ENCODE measurements around the gene CHDH. TPM values are rescaled to one million over a fixed set of nuclear protein-coding genes. Genes with fewer than 3 reads are reported as not detected.

Gene CHDH
- polyA plus RNA-seq, 2 of the 4 experiments (the other 2 are of a cell fraction): 1.1 to 2.8 TPM

GRCh38 chr3:53764026-53764775 lies 82.0 kb downstream of the CHDH start:
- no peak for DNase-seq (ENCODE audit: low read depth in 1 of 2, low spot score in 1 of 2)
- ChIA-PET CTCF (no interaction called here), POLR2A (no interaction called here)
- 81% methylated on average over 14 of the region's 14 CpGs for WGBS (ENCODE audit: missing lambda C conversion rate)
- H3K9me3 ChIP-seq: no peaks in the 10 kb centered on the region
- ATAC-seq: no peak
- H3K4me1 ChIP-seq: no peaks in the 10 kb centered on the region
- TF ChIP-seq KDM1A (IDR thresholded peaks at IDR 0.05; ENCODE audit: low read depth): no peak
- no peak for TF ChIP-seq HMGXB4 (CRISPR knock-in tag; IDR thresholded peaks at IDR 0.05; ENCODE audit: borderline replicate concordance)
- no peak for TF ChIP-seq KDM5A (IDR thresholded peaks at IDR 0.05)
- no peak for TF ChIP-seq NFE2L2 (conservative IDR thresholded peaks at IDR 0.05; ENCODE audit: low read length)
- TF ChIP-seq TP53 (CRISPR knock-in tag; IDR thresholded peaks at IDR 0.05): no peak
- no peak overlapping the region for H3K27ac ChIP-seq
- FAIRE-seq: no peak
- no peak overlapping the region for H3K4me2 ChIP-seq
- no peak overlapping the region for H3K4me3 ChIP-seq

GRCh38 chr3:53763353-53763752 lies 82.9 kb downstream of the CHDH start:
- ChIA-PET POLR2A (no interaction called here), CTCF (no interaction called here)
- ATAC-seq (no peak), DNase-seq (ENCODE audit: low read depth in 1 of 2, low spot score in 1 of 2) (no peak), FAIRE-seq (no peak)
- Histone ChIP-seq H3K27ac (no peak overlapping the region), H3K4me3 (no peak overlapping the region), H3K9me3 (no peaks in the 10 kb centered on the region), H3K4me1 (no peaks in the 10 kb centered on the region), H3K4me2 (no peak overlapping the region)
- 87% methylated on average over 6 of the region's 7 CpGs for WGBS (ENCODE audit: missing lambda C conversion rate)
- TF ChIP-seq CBX8 (IDR thresholded peaks at IDR 0.05) (no peak), RFX5 (IDR thresholded peaks at IDR 0.05) (no peak), MYC (IDR thresholded peaks at IDR 0.05; ENCODE audit: borderline replicate concordance, low read length) (no peak), ZC3H11A (IDR thresholded peaks at IDR 0.05) (no peak), KDM5A (IDR thresholded peaks at IDR 0.05) (no peak), JUNB (IDR thresholded peaks at IDR 0.05) (no peak), PBX3 (IDR thresholded peaks at IDR 0.05) (no peak)

Small RNAs within 50 kb of the gene (small RNA-seq; reads per million reads assigned to genes)
- 0 reads per million in 6 experiments for gene AC012467.1

Other genes with a start within 250 kb of the CHDH start
- gene IL17RB, start 149 bp upstream of the CHDH start, polyA plus RNA-seq (2011; rRNA removed): 2.2 and 2.9 TPM in 2 replicates
- 1.7 to 2.3 TPM (median 1.9 TPM) in 3 replicates for gene IL17RB, start 149 bp upstream of the CHDH start, polyA plus RNA-seq (2017; fragmentation: RNase III; extraction: RNeasy Plus Mini Kit Qiagen cat#74134 plus additional on column Dnase treatment)
- gene ACTR8, start 35.7 kb upstream of the CHDH start, polyA plus RNA-seq (2011; rRNA removed): 18.0 and 19.4 TPM in 2 replicates
- gene ACTR8, start 35.7 kb upstream of the CHDH start, polyA plus RNA-seq (2017; fragmentation: RNase III; extraction: RNeasy Plus Mini Kit Qiagen cat#74134 plus additional on column Dnase treatment): 12.5 to 14.1 TPM (median 12.8 TPM) in 3 replicates
- gene SELENOK, start 45.4 kb upstream of the CHDH start, polyA plus RNA-seq (2011; rRNA removed): 46.6 and 54.3 TPM in 2 replicates
- 43.2 to 44.3 TPM (median 43.2 TPM) in 3 replicates for gene SELENOK, start 45.4 kb upstream of the CHDH start, polyA plus RNA-seq (2017; fragmentation: RNase III; extraction: RNeasy Plus Mini Kit Qiagen cat#74134 plus additional on column Dnase treatment)

All from A549 (cell line).